H9 (cell line): ENCODE data around the gene MRPS10. TPM values are rescaled to one million over a fixed set of nuclear protein-coding genes. Genes with fewer than 3 reads are reported as not detected.
A peak's percentile ranks its signal among the peaks of the same experiment; 100 is the strongest.

Source experiments
- DNase-seq: peaks from one replicate; pipeline ENCODE4 v3.0.0-alpha.2; 2017
- H2AFZ ChIP-seq: one replicate; pipeline ENCODE4 v1.6.1; 2013; ENCODE audit warnings: mild to moderate bottlenecking, low read length, control low read depth, moderate library complexity
- H2AK5ac ChIP-seq: 2 replicates; pipeline ENCODE4 v1.6.1; 2013; ENCODE audit warnings: low read length, control low read depth, mixed read lengths; ENCODE audit not compliant: insufficient read length
- H2BK120ac ChIP-seq: one replicate; pipeline ENCODE4 v1.6.1; 2013; ENCODE audit warnings: low read depth, mild to moderate bottlenecking, low read length, control low read depth, inconsistent platforms; ENCODE audit not compliant: poor library complexity, severe bottlenecking
- H2BK12ac ChIP-seq: 2 replicates; pipeline ENCODE4 v1.6.1; 2013; ENCODE audit warnings: low read length, control low read depth, mixed read lengths, low read depth; ENCODE audit not compliant: insufficient read length
- H2BK15ac ChIP-seq: 2 replicates; pipeline ENCODE4 v1.6.1; 2013; ENCODE audit warnings: low read depth, low read length, control low read depth
- H2BK20ac ChIP-seq: one replicate; pipeline ENCODE4 v1.6.1; 2013; ENCODE audit warnings: low read depth, mild to moderate bottlenecking, low read length, control low read depth, inconsistent platforms; ENCODE audit not compliant: poor library complexity, severe bottlenecking
- H2BK5ac ChIP-seq: 2 replicates; pipeline ENCODE4 v1.6.1; 2013; ENCODE audit warnings: low read length, control low read depth, mixed read lengths; ENCODE audit not compliant: insufficient read length
- H3K14ac ChIP-seq: 2 replicates; pipeline ENCODE4 v1.6.1; 2013; ENCODE audit warnings: low read length, control low read depth; ENCODE audit not compliant: insufficient read depth
- H3K18ac ChIP-seq: 2 replicates; pipeline ENCODE4 v1.6.1; 2013; ENCODE audit warnings: low read depth, mild to moderate bottlenecking, mixed read lengths, low read length, control low read depth; ENCODE audit not compliant: insufficient read length
- H3K23ac ChIP-seq: 2 replicates; pipeline ENCODE4 v1.6.1; 2013; ENCODE audit warnings: low read length, control low read depth, mixed read lengths, low read depth; ENCODE audit not compliant: insufficient read length
- H3K23me2 ChIP-seq: 2 replicates; pipeline ENCODE4 v1.6.1; 2013; ENCODE audit warnings: low read depth, mild to moderate bottlenecking, mixed read lengths, low read length, control low read depth; ENCODE audit not compliant: insufficient read length, poor library complexity, severe bottlenecking
- H3K27ac ChIP-seq: 2 replicates; pipeline ENCODE4 v1.5.1; 2013; ENCODE audit warnings: low read length, control low read depth, mixed read lengths, low read depth; ENCODE audit not compliant: insufficient read length
- H3K27me3 ChIP-seq: 2 replicates; pipeline ENCODE4 v1.6.1; 2013; ENCODE audit warnings: low read length, control low read depth, inconsistent platforms; ENCODE audit not compliant: insufficient read depth
- H3K4ac ChIP-seq: 2 replicates; pipeline ENCODE4 v1.6.1; 2013; ENCODE audit warnings: low read depth, mild to moderate bottlenecking, control low read depth, inconsistent platforms, low read length, moderate library complexity
- H3K4me1 ChIP-seq: 2 replicates; pipeline ENCODE4 v1.6.1; 2013; ENCODE audit warnings: low read length, control low read depth, inconsistent platforms; ENCODE audit not compliant: insufficient read depth
- H3K4me2 ChIP-seq: 2 replicates; pipeline ENCODE4 v1.6.1; 2013; ENCODE audit warnings: low read length, control low read depth, mixed read lengths; ENCODE audit not compliant: insufficient read length, insufficient read depth
- H3K56ac ChIP-seq: 2 replicates; pipeline ENCODE4 v1.6.1; 2013; ENCODE audit warnings: low read depth, mild to moderate bottlenecking, mixed read lengths, low read length, control low read depth; ENCODE audit not compliant: insufficient read length
- H3K79me1 ChIP-seq: 2 replicates; pipeline ENCODE4 v1.6.1; 2013; ENCODE audit warnings: low read depth, mild to moderate bottlenecking, moderate library complexity, low read length, control low read depth, inconsistent platforms; ENCODE audit not compliant: insufficient read depth, poor library complexity, severe bottlenecking
- H3K79me2 ChIP-seq: 2 replicates; pipeline ENCODE4 v1.6.1; 2013; ENCODE audit warnings: low read length, control low read depth, inconsistent platforms; ENCODE audit not compliant: insufficient read depth
- H3K9ac ChIP-seq: 2 replicates; pipeline ENCODE4 v1.6.1; 2013; ENCODE audit warnings: low read length, control low read depth, mixed read lengths; ENCODE audit not compliant: insufficient read length; ENCODE audit errors: extremely low read depth
- H3K9me3 ChIP-seq: one replicate; pipeline ENCODE4 v1.6.1; 2013; ENCODE audit warnings: low read depth, low read length, inconsistent platforms; ENCODE audit not compliant: control insufficient read depth
- H3T11ph ChIP-seq: one replicate; pipeline ENCODE4 v1.6.1; 2013; ENCODE audit warnings: mild to moderate bottlenecking, low read length, control low read depth, inconsistent platforms
- H4K20me1 ChIP-seq: one replicate; pipeline ENCODE4 v1.6.1; 2013; ENCODE audit not compliant: control insufficient read depth, insufficient read length, insufficient read depth
- H4K5ac ChIP-seq: 2 replicates; pipeline ENCODE4 v1.6.1; 2013; ENCODE audit warnings: low read depth, mild to moderate bottlenecking, mixed read lengths, low read length, control low read depth; ENCODE audit not compliant: insufficient read length
- H4K8ac ChIP-seq: replicated peaks from 2 replicates; pipeline ENCODE4 v1.6.1; 2013; ENCODE audit warnings: low read length, control low read depth, mixed read lengths, low read depth; ENCODE audit not compliant: insufficient read length
- H4K91ac ChIP-seq: 2 replicates; pipeline ENCODE4 v1.6.1; 2013; ENCODE audit warnings: low read depth, mild to moderate bottlenecking, moderate library complexity, mixed read lengths, low read length, control low read depth; ENCODE audit not compliant: insufficient read length
- H3K27ac Mint-ChIP-seq, 3 experiments: 2 replicates in 2 of 3; 3 replicates in 1 of 3; pipeline ENCODE4 v1.8.0; 2020 to 2021; ENCODE audit warnings: mixed read lengths in 3 of 3, mild to moderate bottlenecking in 1 of 3, moderate library complexity in 1 of 3
- H3K27me3 Mint-ChIP-seq: 2 replicates; pipeline ENCODE4 v1.8.0; 2021; ENCODE audit warnings: low read depth, mild to moderate bottlenecking, moderate library complexity, mixed read lengths
- H3K36me3 Mint-ChIP-seq, 3 experiments: 2 replicates in 2 of 3; 3 replicates in 1 of 3; pipeline ENCODE4 v1.8.0; 2020 to 2021; ENCODE audit warnings: low read depth in 3 of 3, mixed read lengths in 3 of 3; ENCODE audit not compliant: insufficient read depth in 1 of 3
- H3K4me1 Mint-ChIP-seq, 2 experiments: 2 replicates each; pipeline ENCODE4 v1.8.0; 2020; ENCODE audit warnings: mixed read lengths in 2 of 2
- H3K4me3 Mint-ChIP-seq, 2 experiments: 2 replicates in 1 of 2; 3 replicates in 1 of 2; pipeline ENCODE4 v1.8.0; 2020 to 2021; ENCODE audit warnings: mild to moderate bottlenecking in 2 of 2, mixed read lengths in 2 of 2, moderate library complexity in 1 of 2
- H3K9me3 Mint-ChIP-seq, 2 experiments: 2 replicates in 1 of 2; 3 replicates in 1 of 2; pipeline ENCODE4 v1.8.0; 2020; ENCODE audit warnings: mild to moderate bottlenecking in 2 of 2, mixed read lengths in 2 of 2, moderate library complexity in 1 of 2
- CTCF ChIP-seq: fragments of 200-600 bp; sonication (generic); conservative IDR thresholded peaks from 3 replicates; pipeline ENCODE4 v1.8.0; 2021; ENCODE audit warnings: antibody characterized with exemption, mild to moderate bottlenecking
- WGBS: extraction: QIAGEN DNeasy Blood & Tissue Kit; methylation state at CpG from one replicate; pipeline ENCODE4 v1.1.7; 2013; ENCODE audit warnings: missing lambda C conversion rate, low lambda C conversion rate, mixed read lengths; ENCODE audit not compliant: insufficient read length; ENCODE audit errors: extremely low coverage; 5-methylcytosine and 5-hydroxymethylcytosine counted together
- total RNA-seq: library from RNA; stranded (reverse); gene quantifications from 2 replicates; pipeline ENCODE4 v1.2.1, GENCODE V29; 2021

Gene MRPS10
- total RNA-seq, 1 experiment from 2014 or later, result 33.9 TPM

DNA sequence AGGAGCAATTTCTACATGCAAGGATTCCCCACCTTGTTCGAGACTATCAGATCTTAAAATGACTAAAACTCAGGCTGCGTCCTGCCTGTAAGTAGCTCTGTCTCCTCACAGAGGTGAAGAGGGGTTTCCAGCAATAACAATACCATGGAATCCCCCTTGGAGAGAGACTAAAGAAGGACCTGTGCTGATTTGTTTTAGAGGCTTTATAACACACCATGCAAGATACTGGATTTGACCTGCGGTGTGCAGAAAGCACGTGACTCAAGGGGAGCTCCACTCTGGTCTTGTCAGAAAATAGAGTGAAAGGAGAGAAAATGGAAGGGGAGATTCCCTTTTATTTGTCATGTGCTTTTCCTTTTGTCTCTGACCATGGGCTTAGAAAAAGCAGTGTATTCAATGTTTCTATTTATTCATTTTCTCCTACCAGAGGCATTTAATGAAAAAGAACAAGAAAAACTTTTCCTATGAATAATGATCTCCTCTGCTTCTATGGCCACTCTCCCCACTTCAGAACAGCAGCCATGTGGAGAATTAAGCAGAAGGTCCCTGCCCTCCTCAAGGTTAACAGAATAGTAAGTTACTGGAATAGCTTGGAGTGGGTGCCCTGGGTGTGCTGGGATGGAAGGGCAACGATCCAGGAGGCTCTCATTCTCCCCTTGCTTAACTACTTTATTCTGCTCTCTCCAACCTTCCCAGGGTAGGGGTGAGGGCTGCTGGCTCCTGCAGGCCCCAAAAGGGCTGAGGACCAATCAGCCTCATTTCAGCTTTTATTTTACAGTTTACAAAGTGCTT, 19.2 kb upstream of the MRPS10 start:
- Histone ChIP-seq H3K23ac (no peak overlapping the region), H3K4ac (no peak overlapping the region), H3K27me3 (no peaks in the 10 kb centered on the region), H3K79me2 (no peaks in the 10 kb centered on the region), H2AFZ (no peak overlapping the region), H3K56ac (no peak overlapping the region), H3K4me1 (no peaks in the 10 kb centered on the region), H3T11ph (no peak overlapping the region), H2AK5ac (no peak overlapping the region), H2BK20ac (no peak overlapping the region), H2BK12ac (no peak overlapping the region), H4K8ac (no peak overlapping the region), H2BK120ac (no peak overlapping the region), H3K18ac (no peak overlapping the region), H3K4me2 (no peak overlapping the region), H3K9ac (no peak overlapping the region), H3K9me3 (no peaks in the 10 kb centered on the region), H3K23me2 (no peaks in the 10 kb centered on the region), H3K27ac (no peak overlapping the region), H2BK15ac (no peak overlapping the region), H4K5ac (no peak overlapping the region), H3K79me1 (no peaks in the 10 kb centered on the region), H4K91ac (no peak overlapping the region), H4K20me1 (no peaks in the 10 kb centered on the region), H2BK5ac (no peak overlapping the region), H3K14ac (no peak overlapping the region)
- no CpG with 5 or more reads among the region's 5 CpGs for WGBS
- Mint-ChIP-seq H3K27ac (peak overlapping the region in 2 of 3 experiments; percentile 42 to 88; a peak in 3 of 7 replicates), H3K27me3 (no peaks in the 10 kb centered on the region), H3K4me1 (peaks cover 24% of the 10 kb centered on the region in 2 experiments), H3K36me3 (peaks cover 36 to 73% (median 56%) of the 10 kb centered on the region in 3 experiments), H3K4me3 (no peak overlapping the region), H3K9me3 (no peaks in the 10 kb centered on the region; a peak in 1 of 5 replicates)
- TF ChIP-seq CTCF, result no peak
- peak; percentile 5 for DNase-seq
